ENCODE measurements around the gene KPNA1. TPM values are rescaled to one million over a fixed set of nuclear protein-coding genes. Genes with fewer than 3 reads are reported as not detected.

The KPNA1 gene
- total and polyA plus RNA-seq, 2 of the 13 experiments (the other 11 are each of a cell fraction or from before 2014, with no cell fraction given), result 15.4 to 30.0 TPM

DNA sequence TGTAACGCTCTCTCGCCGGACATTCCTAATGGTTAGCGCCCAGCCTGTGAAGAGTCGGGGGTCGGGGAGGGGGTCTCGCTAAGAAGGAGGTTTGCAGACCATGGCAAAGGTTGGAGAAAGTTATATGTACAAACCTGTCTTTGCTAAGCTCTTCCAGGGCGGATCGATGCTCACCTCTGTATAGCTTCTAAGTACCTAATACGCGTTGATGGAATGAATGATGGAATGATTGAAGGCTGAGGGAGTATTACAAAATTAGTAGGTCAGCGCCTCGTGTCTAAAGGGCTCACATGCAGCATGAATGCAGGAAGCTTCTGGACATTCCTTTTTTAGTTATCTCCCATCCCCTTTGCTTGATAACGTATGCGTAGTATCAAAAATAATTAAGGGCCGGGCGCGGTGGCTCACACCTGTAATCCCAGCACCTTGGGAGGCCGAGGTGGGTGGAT lies 305 bp upstream of the KPNA1 start (continued):
- TF ChIP-seq, protein P1, sequence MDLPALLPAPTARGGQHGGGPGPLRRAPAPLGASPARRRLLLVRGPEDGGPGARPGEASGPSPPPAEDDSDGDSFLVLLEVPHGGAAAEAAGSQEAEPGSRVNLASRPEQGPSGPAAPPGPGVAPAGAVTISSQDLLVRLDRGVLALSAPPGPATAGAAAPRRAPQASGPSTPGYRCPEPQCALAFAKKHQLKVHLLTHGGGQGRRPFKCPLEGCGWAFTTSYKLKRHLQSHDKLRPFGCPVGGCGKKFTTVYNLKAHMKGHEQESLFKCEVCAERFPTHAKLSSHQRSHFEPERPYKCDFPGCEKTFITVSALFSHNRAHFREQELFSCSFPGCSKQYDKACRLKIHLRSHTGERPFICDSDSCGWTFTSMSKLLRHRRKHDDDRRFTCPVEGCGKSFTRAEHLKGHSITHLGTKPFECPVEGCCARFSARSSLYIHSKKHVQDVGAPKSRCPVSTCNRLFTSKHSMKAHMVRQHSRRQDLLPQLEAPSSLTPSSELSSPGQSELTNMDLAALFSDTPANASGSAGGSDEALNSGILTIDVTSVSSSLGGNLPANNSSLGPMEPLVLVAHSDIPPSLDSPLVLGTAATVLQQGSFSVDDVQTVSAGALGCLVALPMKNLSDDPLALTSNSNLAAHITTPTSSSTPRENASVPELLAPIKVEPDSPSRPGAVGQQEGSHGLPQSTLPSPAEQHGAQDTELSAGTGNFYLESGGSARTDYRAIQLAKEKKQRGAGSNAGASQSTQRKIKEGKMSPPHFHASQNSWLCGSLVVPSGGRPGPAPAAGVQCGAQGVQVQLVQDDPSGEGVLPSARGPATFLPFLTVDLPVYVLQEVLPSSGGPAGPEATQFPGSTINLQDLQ (CRISPR knock-in tag; IDR thresholded peaks at IDR 0.05), result no peak
- TF ChIP-seq, protein P2, sequence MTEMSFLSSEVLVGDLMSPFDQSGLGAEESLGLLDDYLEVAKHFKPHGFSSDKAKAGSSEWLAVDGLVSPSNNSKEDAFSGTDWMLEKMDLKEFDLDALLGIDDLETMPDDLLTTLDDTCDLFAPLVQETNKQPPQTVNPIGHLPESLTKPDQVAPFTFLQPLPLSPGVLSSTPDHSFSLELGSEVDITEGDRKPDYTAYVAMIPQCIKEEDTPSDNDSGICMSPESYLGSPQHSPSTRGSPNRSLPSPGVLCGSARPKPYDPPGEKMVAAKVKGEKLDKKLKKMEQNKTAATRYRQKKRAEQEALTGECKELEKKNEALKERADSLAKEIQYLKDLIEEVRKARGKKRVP (CRISPR knock-in tag; IDR thresholded peaks at IDR 0.05), result 0 out of 4 replicates have a peak, but pooled peaks of 1 of the 2 experiments have one; percentile 2
- TF ChIP-seq, protein P3, sequence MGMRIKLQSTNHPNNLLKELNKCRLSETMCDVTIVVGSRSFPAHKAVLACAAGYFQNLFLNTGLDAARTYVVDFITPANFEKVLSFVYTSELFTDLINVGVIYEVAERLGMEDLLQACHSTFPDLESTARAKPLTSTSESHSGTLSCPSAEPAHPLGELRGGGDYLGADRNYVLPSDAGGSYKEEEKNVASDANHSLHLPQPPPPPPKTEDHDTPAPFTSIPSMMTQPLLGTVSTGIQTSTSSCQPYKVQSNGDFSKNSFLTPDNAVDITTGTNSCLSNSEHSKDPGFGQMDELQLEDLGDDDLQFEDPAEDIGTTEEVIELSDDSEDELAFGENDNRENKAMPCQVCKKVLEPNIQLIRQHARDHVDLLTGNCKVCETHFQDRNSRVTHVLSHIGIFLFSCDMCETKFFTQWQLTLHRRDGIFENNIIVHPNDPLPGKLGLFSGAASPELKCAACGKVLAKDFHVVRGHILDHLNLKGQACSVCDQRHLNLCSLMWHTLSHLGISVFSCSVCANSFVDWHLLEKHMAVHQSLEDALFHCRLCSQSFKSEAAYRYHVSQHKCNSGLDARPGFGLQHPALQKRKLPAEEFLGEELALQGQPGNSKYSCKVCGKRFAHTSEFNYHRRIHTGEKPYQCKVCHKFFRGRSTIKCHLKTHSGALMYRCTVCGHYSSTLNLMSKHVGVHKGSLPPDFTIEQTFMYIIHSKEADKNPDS (CRISPR knock-in tag; IDR thresholded peaks at IDR 0.05), result no peak
- TF ChIP-seq SP1 (IDR thresholded peaks at IDR 0.05) (no peak), SP1 (CRISPR knock-in tag; IDR thresholded peaks at IDR 0.05) (no peak), GATAD1 (CRISPR knock-in tag; IDR thresholded peaks at IDR 0.05) (no peak), MXD4 (CRISPR knock-in tag; IDR thresholded peaks at IDR 0.05) (no peak), CBX5 (CRISPR knock-in tag; IDR thresholded peaks at IDR 0.05; ENCODE audit: borderline replicate concordance) (no peak), ZNF274 (CRISPR knock-in tag; IDR thresholded peaks at IDR 0.05) (no peak), NFKBIZ (CRISPR knock-in tag; IDR thresholded peaks at IDR 0.05) (no peak), HOXA3 (CRISPR knock-in tag; IDR thresholded peaks at IDR 0.05) (no peak), SRF (IDR thresholded peaks at IDR 0.05; ENCODE audit: low read depth, low read length) (no peak), GABPB1 (CRISPR knock-in tag; IDR thresholded peaks at IDR 0.05) (no peak), ZNF496 (CRISPR knock-in tag; IDR thresholded peaks at IDR 0.05; ENCODE audit: insufficient replicate concordance) (no peak), ZNF20 (CRISPR knock-in tag; IDR thresholded peaks at IDR 0.05) (no peak), IKZF4 (CRISPR knock-in tag; IDR thresholded peaks at IDR 0.05; ENCODE audit: borderline replicate concordance, low read depth, not compliant biosample characterization) (no peak)
- TF ChIP-seq, protein P4, sequence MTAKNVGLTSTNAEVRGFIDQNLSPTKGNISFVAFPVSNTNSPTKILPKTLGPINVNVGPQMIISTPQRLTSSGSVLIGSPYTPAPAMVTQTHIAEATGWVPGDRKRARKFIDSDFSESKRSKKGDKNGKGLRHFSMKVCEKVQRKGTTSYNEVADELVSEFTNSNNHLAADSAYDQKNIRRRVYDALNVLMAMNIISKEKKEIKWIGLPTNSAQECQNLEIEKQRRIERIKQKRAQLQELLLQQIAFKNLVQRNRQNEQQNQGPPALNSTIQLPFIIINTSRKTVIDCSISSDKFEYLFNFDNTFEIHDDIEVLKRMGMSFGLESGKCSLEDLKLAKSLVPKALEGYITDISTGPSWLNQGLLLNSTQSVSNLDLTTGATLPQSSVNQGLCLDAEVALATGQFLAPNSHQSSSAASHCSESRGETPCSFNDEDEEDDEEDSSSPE (CRISPR knock-in tag; IDR thresholded peaks at IDR 0.05), result no peak
- TF ChIP-seq, protein P5, sequence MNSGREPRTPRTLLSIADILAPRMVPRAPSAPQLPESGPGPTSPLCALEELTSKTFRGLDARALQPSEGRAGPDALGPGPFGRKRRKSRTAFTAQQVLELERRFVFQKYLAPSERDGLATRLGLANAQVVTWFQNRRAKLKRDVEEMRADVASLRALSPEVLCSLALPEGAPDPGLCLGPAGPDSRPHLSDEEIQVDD (CRISPR knock-in tag; IDR thresholded peaks at IDR 0.05; ENCODE audit: borderline replicate concordance), result no peak
- TF ChIP-seq, protein P6, sequence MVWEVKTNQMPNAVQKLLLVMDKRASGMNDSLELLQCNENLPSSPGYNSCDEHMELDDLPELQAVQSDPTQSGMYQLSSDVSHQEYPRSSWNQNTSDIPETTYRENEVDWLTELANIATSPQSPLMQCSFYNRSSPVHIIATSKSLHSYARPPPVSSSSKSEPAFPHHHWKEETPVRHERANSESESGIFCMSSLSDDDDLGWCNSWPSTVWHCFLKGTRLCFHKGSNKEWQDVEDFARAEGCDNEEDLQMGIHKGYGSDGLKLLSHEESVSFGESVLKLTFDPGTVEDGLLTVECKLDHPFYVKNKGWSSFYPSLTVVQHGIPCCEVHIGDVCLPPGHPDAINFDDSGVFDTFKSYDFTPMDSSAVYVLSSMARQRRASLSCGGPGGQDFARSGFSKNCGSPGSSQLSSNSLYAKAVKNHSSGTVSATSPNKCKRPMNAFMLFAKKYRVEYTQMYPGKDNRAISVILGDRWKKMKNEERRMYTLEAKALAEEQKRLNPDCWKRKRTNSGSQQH (CRISPR knock-in tag; IDR thresholded peaks at IDR 0.05; ENCODE audit: low read depth), result no peak
- TF ChIP-seq, protein P7, sequence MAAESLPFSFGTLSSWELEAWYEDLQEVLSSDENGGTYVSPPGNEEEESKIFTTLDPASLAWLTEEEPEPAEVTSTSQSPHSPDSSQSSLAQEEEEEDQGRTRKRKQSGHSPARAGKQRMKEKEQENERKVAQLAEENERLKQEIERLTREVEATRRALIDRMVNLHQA (CRISPR knock-in tag; IDR thresholded peaks at IDR 0.05), result no peak

Measured in HepG2 (cell line).